NCI-H2171 (cell line): ENCODE data around the gene COL6A1.
A peak's percentile ranks its signal among the peaks of the same experiment; 100 is the strongest.
"Not testable (repeated sequence)": the region's sequence is repeated elsewhere in the genome, so short reads cannot be mapped to it uniquely, and the experiment has no call there.

Experiments used
- DNase-seq: peaks from one replicate; lab custom pipeline; 2025; lab: John Stamatoyannopoulos, UW

COL6A1 gene

DNA sequence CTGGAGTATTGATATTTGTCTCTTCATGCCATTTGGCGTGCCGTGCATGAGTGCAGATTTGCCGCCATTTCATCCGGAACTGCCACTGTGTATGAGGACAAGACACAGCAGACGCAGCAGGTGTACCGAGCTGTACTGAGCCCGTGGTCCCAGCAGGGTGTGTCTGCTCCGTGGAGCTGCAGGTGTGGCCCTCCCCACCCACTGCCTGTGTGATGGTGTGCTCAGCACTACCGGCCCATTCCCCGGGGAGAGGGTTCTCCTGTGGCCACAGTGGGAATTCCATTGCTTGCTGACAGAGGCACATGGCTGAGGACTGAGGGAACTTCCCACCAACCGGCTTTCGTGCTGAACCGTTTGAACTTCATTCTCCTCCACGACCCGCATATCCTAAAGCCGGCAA is 34.3 kb upstream of the COL6A1 start:
- DNase-seq, result no peak

GRCh38 chr21:45947716-45948255 is 33.8 kb upstream of the COL6A1 start:
- no peak for DNase-seq

GRCh38 chr21:45948576-45949141 is 32.9 kb upstream of the COL6A1 start:
- no peak for DNase-seq

DNA sequence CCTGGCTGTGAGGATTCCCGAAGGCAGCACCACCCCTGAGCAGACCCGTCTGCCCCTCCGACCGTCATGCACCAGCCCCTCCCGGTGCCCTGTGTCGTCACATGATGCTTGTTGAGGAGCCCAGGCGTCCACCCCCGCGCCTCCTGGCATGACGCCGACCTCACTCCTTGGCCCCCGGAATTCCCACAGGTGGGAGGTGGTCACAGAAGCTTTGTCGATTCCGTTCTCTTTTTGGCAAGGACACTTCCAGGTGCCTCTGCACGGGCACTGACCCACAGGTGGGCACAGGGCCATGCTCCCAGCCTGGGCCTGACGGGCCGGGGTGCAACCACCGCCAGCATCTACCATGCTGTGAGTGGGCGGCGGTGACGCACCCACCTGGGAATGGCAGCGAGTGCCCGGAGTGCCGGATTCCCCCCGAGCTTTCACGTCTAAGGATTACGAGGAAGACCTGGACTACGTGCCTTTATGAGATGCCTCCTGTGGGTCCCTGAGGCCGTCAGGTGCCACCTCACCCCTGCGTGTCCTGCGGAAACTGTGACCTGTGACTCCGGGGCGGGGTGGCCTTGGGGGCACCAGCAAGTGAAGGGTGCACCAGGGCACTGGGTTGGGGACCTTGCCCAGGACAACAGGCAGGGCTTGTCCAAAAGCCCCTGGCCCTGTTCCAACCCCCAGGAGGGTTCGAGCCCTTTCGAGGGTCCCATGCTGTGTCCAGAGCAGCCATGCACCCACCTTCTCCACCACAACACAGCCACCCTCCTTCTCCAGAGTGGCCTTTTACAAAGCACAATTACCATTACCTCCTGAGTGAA is 31.4 kb upstream of the COL6A1 start:
- no peak for DNase-seq

- peak; percentile 90 for DNase-seq
Measured at GRCh38 chr21:45950740-45951515, 30.6 kb upstream of the COL6A1 start.

GRCh38 chr21:45951676-45952075 is 29.9 kb upstream of the COL6A1 start:
- DNase-seq, result no peak

DNA sequence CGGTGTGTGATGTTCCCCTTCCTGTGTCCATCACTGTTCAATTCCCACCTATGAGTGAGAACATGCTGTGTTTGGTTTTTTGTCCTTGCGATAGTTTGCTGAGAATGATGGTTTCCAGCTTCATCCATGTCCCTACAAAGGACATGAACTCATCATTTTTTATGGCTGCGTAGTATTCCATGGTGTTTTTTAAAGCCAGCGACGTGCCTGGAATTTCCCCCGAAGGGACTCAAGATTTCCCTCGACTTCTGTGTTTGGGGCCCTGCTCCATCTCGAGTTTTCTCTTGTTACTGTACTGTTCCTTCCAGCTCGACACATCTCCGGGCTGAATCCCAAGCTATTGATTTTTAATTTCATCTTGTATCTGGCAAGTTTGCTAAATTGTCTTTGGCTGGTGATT is 29.0 kb upstream of the COL6A1 start:
- DNase-seq, result not testable (repeated sequence)

DNA sequence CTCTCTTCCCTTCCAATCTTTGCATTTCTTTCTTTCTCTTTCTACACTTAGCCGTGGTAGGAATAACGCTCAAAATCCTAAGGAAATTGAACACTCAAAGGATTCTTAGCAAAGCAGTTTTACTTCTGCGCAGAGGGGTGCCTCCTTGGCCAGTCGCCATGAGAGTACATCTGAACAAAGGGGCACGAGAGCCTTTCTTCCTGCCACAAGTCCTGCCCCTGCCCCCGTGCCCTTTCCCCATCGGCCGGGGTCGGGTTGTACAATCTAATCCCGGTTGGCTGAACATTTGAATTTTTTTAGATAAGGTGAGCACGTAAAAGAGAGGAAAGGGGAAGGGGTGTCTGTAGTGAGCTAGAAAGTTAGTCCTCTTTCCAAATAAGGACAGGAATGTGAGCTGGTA is 28.6 kb upstream of the COL6A1 start:
- no peak for DNase-seq

- no peak for DNase-seq
Measured at GRCh38 chr21:45954261-45954660, 27.3 kb upstream of the COL6A1 start.

- DNase-seq, result no peak
Measured at GRCh38 chr21:45954921-45955320, 26.6 kb upstream of the COL6A1 start.

DNA sequence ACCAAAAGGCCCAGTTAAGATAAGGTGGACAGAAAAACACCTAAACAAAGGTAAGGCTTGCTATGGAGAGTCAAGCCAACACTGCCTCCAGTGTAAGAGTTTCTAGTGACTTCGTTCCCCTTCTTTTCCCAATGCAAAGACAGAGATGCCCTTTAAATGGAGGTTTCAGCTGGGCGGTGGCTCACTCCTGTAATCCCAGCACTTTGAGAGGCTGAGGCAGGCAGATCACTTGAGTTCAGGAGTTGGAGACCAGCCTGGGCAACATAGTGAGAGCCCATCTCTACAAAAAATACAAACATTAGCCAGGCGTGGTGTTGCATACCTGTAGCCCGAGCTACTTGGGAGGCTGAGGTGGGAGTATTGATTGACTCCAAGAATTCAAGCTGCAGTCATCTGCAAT is 24.0 kb upstream of the COL6A1 start:
- DNase-seq, result no peak

GRCh38 chr21:45957981-45958600 is 23.5 kb upstream of the COL6A1 start:
- DNase-seq, result no peak

DNA sequence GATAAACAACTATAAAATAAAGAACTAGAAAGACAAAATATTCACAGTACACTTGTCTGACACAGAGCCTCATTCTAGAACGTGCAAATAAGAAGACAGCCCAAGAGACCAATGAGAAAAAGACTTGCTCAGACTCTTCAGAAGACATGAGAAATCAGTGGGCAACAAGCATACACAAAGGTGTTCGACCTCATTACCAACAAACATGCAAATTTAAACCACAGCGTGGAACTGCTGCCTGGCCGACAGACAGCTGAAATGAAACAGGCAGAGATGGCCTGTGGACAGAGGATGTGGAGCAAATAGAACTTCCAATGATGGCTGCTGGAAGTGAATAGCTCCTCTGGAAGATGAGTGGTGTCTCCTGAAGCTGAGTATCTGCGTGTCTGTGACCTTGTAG is 22.4 kb upstream of the COL6A1 start:
- no peak for DNase-seq

- no peak for DNase-seq
Measured at GRCh38 chr21:45959779-45960390, 21.7 kb upstream of the COL6A1 start.

GRCh38 chr21:45961408-45961807 is 20.2 kb upstream of the COL6A1 start:
- DNase-seq, result not testable (repeated sequence)

GRCh38 chr21:45962531-45963231 is 18.9 kb upstream of the COL6A1 start:
- DNase-seq, result no peak

GRCh38 chr21:45963232-45963570 is 18.4 kb upstream of the COL6A1 start:
- DNase-seq, result no peak

DNA sequence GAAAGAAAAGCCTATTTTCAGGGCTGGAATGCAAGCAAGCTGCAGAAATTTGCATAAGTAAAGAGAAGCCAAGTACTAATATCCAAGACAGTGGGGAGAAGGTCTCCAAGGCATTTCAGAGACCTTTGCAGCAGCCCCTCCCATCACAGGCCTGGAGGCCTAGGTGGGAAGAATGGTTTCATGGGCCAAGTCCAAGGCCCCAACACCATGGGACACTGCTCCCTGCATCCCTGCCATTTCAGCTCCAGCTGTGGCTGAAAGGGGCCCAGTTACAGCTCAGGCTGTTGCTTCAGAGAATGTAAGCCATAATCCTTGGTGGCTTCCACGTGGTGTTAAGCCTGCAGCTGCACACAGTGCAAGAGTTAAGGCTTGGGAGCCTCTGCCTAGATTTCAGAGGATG is 16.9 kb upstream of the COL6A1 start:
- DNase-seq, result no peak

- no peak for DNase-seq
Measured at GRCh38 chr21:45965084-45965809, 16.3 kb upstream of the COL6A1 start.

DNA sequence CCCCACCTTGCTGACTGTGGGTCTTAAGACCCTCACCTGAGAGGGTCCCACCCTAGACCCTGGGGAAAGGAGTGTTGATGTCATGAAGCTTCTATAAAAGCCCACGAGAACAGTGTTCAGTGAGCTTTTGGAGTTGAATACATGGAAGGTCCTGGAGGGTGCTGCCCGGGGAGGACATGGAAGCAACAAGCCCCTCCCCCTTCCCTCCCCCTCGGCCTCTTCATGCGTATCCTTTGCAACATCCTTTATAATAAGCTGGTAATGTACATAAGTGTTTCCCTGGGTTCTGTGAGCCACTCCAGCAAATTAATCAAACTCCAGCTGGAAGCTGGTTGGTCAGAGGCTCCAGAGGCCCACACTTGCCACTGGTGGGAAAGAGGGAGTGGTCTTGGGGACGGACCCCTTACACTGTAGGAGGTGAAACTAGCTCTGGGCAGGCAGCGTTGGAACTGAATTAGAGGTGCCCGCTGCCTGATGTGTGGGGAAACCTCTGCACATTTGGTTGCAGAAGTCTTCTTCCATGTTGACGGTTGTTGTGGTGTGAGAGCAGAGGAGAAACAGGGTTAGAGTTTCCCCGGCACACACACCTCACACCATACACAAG is 14.7 kb upstream of the COL6A1 start:
- DNase-seq, result no peak
